ENCODE measurements around the gene PROCR. TPM values are rescaled to one million over a fixed set of nuclear protein-coding genes. Genes with fewer than 3 reads are reported as not detected.
A peak's percentile ranks its signal among the peaks of the same experiment; 100 is the strongest.

The PROCR gene
- total RNA-seq, 4 donors from 2014 or later, result 11.7 to 59.4 (median 35.9) TPM

GRCh38 chr20:35172434-35172806, 548 bp downstream of the PROCR start:
- H3K4me1 ChIP-seq, result peaks cover 0 to 19% (median 5%) of the 10 kb centered on the region in 3 donors
- peaks cover 0 to 17% of the 10 kb centered on the region in 2 donors for H3K36me3 ChIP-seq
- WGBS, 2 donors (ENCODE audit: low coverage in 1 of 2), result 59 to 70% methylated on average over 1 to 3 of the region's 3 CpGs
- no peaks in the 10 kb centered on the region for H3K9me3 ChIP-seq
- H3K27ac ChIP-seq, result peak overlapping the region in 3 of 4 donors; percentile 52 to 82 (median 81)
- no peaks in the 10 kb centered on the region for H3K27me3 ChIP-seq
- H3K4me3 ChIP-seq, result peak overlapping the region; percentile 8 to 40
- no peak for TF ChIP-seq POLR2AphosphoS5 (IDR thresholded peaks at IDR 0.05)
- no peak for TF ChIP-seq CTCF (IDR thresholded peaks at IDR 0.05)
- no peak for TF ChIP-seq EP300 (IDR thresholded peaks at IDR 0.05)
- no peak for TF ChIP-seq POLR2A (IDR thresholded peaks at IDR 0.05)
- ATAC-seq, result no peak

GRCh38 chr20:35173576-35174192, 1.8 kb downstream of the PROCR start:
- peaks cover 0 to 24% of the 10 kb centered on the region in 2 donors for H3K36me3 ChIP-seq
- 77 to 100% methylated on average over 2 of the region's 12 CpGs for WGBS, 2 donors (ENCODE audit: low coverage in 1 of 2)
- H3K27me3 ChIP-seq, result no peaks in the 10 kb centered on the region
- TF ChIP-seq POLR2AphosphoS5 (IDR thresholded peaks at IDR 0.05), result no peak
- TF ChIP-seq CTCF (IDR thresholded peaks at IDR 0.05), result no peak
- no peak for TF ChIP-seq EP300 (IDR thresholded peaks at IDR 0.05)
- no peak for TF ChIP-seq POLR2A (IDR thresholded peaks at IDR 0.05)
- peak overlapping the region in 1 of 2 donors; percentile 18 for H3K4me3 ChIP-seq
- no peak for ATAC-seq
- peaks cover 0 to 19% (median 5%) of the 10 kb centered on the region in 3 donors for H3K4me1 ChIP-seq
- H3K27ac ChIP-seq, result peak overlapping the region in 1 of 4 donors; percentile 10
- H3K9me3 ChIP-seq, result no peaks in the 10 kb centered on the region

GRCh38 chr20:35174458-35175216, 2.8 kb downstream of the PROCR start:
- ATAC-seq, result no peak
- Histone ChIP-seq H3K36me3 (peaks cover 0 to 24% of the 10 kb centered on the region in 2 donors), H3K4me3 (peak overlapping the region in 1 of 2 donors; percentile 18), H3K4me1 (peaks cover 0 to 19% (median 5%) of the 10 kb centered on the region in 3 donors), H3K27ac (no peak overlapping the region), H3K27me3 (no peaks in the 10 kb centered on the region), H3K9me3 (no peaks in the 10 kb centered on the region)
- WGBS, 2 donors (ENCODE audit: low coverage in 1 of 2), result 54 to 73% methylated on average over 8 to 17 of the region's 49 CpGs
- TF ChIP-seq POLR2A (IDR thresholded peaks at IDR 0.05) (no peak), POLR2AphosphoS5 (IDR thresholded peaks at IDR 0.05) (no peak), CTCF (IDR thresholded peaks at IDR 0.05) (no peak), EP300 (IDR thresholded peaks at IDR 0.05) (no peak)

GRCh38 chr20:35176132-35176531, 4.3 kb downstream of the PROCR start:
- H3K4me3 ChIP-seq, result no peak overlapping the region
- TF ChIP-seq EP300 (IDR thresholded peaks at IDR 0.05) (no peak), POLR2AphosphoS5 (IDR thresholded peaks at IDR 0.05) (no peak), CTCF (IDR thresholded peaks at IDR 0.05) (no peak), POLR2A (IDR thresholded peaks at IDR 0.05) (no peak)
- peaks cover 0 to 24% of the 10 kb centered on the region in 2 donors for H3K36me3 ChIP-seq
- H3K4me1 ChIP-seq, result peaks cover 0 to 17% (median 5%) of the 10 kb centered on the region in 3 donors
- no peak overlapping the region for H3K27ac ChIP-seq
- WGBS, 2 donors (ENCODE audit: low coverage in 1 of 2), result 85 to 93% methylated on average over 4 to 13 of the region's 14 CpGs
- no peaks in the 10 kb centered on the region for H3K27me3 ChIP-seq
- ATAC-seq, result no peak
- no peaks in the 10 kb centered on the region for H3K9me3 ChIP-seq
